ENCODE data around the gene SELENON. TPM values are rescaled to one million over a fixed set of nuclear protein-coding genes. Genes with fewer than 3 reads are reported as not detected.

Gene SELENON
- total and polyA plus RNA-seq, 9 of the 15 experiments (the other 6 are each of a cell fraction or from before 2014, with no cell fraction given), result 0.43 to 26.7 (median 7.0) TPM

DNA sequence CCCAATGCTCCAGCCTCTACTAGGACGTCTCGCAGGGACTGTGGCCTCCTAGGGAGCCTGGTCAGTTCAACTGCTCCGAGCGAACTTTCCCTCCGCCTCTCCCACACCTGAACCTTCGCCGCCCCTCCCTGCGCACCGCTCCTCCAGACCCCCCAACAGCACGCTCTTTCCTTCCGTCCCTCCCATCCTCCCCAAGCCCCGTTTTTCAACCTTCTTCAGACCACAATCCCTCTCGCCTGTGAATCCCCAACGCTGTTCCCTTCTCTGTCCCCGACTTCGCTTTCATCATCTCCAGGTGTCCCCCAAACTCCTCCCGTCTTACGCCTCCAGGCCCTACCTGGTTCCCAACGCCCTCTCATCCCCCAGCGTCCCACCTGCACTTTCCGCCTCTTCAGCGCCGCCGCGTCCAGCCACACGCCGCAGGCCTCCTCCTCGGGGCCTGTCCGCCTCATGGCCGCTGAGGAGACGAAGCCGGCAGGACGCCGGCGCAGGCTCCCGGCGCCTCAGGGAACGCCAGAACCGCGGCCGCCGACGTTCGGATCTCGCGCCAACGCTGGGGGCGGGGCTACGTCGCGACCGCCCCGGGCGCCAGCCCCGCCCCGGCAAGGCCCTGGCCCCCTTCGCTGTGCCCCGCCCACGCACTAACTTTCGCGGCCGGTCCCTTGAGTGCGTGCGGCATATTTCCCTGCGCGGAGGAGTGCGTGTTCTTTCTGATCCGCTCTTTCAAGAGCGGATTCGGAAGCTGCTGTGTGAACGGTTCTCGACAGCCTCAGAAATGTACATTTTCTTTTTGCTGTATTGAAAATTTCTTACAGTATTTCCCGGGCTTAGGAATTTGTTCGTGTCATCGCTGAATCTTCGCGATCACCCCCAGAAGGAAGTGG is 59.2 kb downstream of the SELENON start, which contains the start of gene AUNIP (continued):
- TF ChIP-seq, protein P1, sequence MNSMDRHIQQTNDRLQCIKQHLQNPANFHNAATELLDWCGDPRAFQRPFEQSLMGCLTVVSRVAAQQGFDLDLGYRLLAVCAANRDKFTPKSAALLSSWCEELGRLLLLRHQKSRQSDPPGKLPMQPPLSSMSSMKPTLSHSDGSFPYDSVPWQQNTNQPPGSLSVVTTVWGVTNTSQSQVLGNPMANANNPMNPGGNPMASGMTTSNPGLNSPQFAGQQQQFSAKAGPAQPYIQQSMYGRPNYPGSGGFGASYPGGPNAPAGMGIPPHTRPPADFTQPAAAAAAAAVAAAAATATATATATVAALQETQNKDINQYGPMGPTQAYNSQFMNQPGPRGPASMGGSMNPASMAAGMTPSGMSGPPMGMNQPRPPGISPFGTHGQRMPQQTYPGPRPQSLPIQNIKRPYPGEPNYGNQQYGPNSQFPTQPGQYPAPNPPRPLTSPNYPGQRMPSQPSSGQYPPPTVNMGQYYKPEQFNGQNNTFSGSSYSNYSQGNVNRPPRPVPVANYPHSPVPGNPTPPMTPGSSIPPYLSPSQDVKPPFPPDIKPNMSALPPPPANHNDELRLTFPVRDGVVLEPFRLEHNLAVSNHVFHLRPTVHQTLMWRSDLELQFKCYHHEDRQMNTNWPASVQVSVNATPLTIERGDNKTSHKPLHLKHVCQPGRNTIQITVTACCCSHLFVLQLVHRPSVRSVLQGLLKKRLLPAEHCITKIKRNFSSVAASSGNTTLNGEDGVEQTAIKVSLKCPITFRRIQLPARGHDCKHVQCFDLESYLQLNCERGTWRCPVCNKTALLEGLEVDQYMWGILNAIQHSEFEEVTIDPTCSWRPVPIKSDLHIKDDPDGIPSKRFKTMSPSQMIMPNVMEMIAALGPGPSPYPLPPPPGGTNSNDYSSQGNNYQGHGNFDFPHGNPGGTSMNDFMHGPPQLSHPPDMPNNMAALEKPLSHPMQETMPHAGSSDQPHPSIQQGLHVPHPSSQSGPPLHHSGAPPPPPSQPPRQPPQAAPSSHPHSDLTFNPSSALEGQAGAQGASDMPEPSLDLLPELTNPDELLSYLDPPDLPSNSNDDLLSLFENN (IDR thresholded peaks at IDR 0.05; ENCODE audit: low read depth in 2 of 2, low read length in 2 of 2), result 0 out of 4 replicates have a peak, but pooled peaks of 1 of the 2 experiments have one; percentile 40
- TF ChIP-seq TRIM24 (IDR thresholded peaks at IDR 0.05), result peak; percentile 35 to 42; a peak in 2 of 4 replicates
- TF ChIP-seq, protein P2, sequence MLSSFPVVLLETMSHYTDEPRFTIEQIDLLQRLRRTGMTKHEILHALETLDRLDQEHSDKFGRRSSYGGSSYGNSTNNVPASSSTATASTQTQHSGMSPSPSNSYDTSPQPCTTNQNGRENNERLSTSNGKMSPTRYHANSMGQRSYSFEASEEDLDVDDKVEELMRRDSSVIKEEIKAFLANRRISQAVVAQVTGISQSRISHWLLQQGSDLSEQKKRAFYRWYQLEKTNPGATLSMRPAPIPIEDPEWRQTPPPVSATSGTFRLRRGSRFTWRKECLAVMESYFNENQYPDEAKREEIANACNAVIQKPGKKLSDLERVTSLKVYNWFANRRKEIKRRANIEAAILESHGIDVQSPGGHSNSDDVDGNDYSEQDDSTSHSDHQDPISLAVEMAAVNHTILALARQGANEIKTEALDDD (IDR thresholded peaks at IDR 0.05), result no peak; the same call in 1 of the 2 replicates
- peak; percentile 86 for TF ChIP-seq FIP1L1 (IDR thresholded peaks at IDR 0.05; ENCODE audit: low read depth, low read length, poor library complexity, severe bottlenecking)
- TF ChIP-seq ZNF311 (CRISPR knock-in tag; IDR thresholded peaks at IDR 0.05), result no peak
- TF ChIP-seq FOXP1 (CRISPR knock-in tag; IDR thresholded peaks at IDR 0.05), result no peak; the same call in 1 of the 2 replicates
- TF ChIP-seq IFI16 (CRISPR knock-in tag; IDR thresholded peaks at IDR 0.05), result no peak
- TF ChIP-seq, protein P3, sequence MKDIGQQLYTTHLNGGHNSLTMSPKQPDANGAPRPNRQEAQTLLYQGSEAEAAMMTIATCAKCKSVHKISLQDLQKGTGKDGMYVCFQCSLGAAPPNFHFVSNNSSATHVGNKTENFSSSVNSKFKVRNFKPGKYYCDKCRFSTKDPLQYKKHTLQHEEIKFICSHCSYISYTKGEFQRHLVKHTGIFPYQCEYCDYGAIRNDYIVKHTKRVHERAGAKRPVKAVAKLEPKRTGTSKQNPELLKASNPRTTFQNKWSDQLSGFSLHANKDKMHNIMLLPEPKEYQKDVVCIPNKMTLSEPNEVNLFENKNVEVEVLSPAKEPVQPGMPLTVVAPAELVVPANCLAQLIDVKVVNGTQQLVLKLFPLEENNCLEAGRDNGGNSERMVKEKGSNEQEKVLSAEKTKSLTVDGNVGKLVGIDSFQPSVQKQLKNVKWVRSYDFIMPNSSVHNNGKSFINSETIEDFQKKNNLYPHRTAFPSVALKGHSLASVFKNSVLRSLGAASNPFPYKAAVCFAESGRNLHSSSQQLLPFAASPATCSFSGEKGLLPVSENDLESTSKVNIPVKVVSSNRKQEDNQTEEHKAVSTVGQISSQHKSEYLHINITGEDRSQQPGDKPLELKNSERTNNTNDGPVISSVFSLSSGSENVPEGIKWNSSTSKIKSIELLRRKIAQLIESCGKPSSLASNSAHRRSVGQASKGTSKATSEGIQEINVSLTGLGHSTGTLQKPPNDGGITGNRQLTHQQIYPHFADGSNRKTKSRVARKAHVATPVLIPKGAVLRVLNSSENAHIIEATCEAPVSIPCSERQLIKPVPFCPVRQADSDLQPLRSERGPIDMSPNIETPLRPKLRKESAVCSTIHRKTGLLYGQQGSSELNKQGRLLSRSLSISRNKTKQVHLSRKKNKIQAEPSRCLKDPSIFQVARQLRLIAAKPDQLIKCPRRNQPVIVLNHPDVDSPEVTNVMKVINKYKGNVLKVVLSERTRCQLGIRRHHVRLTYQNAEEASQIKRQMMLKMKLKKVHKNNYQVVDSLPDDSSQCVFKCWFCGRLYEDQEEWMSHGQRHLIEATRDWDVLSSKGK (CRISPR knock-in tag; IDR thresholded peaks at IDR 0.05), result no peak
- TF ChIP-seq TOE1 (IDR thresholded peaks at IDR 0.05; ENCODE audit: borderline replicate concordance), result peak; percentile 66
- 0 out of 2 replicates have a peak, but pooled peaks have one; percentile 14 for TF ChIP-seq TOE1 (CRISPR knock-in tag; IDR thresholded peaks at IDR 0.05; ENCODE audit: borderline replicate concordance, low read depth)
- TF ChIP-seq, protein P4, sequence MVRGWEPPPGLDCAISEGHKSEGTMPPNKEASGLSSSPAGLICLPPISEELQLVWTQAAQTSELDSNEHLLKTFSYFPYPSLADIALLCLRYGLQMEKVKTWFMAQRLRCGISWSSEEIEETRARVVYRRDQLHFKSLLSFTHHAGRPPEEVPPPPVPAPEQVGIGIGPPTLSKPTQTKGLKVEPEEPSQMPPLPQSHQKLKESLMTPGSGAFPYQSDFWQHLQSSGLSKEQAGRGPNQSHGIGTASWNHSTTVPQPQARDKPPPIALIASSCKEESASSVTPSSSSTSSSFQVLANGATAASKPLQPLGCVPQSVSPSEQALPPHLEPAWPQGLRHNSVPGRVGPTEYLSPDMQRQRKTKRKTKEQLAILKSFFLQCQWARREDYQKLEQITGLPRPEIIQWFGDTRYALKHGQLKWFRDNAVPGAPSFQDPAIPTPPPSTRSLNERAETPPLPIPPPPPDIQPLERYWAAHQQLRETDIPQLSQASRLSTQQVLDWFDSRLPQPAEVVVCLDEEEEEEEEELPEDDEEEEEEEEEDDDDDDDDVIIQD (CRISPR knock-in tag; IDR thresholded peaks at IDR 0.05), result no peak
- peak; percentile 15 for TF ChIP-seq FOXM1 (IDR thresholded peaks at IDR 0.05; ENCODE audit: low read depth)
- peak; percentile 62; the same call in 1 of the 2 replicates for TF ChIP-seq FOXM1 (CRISPR knock-in tag; IDR thresholded peaks at IDR 0.05; ENCODE audit: low read depth)
- TF ChIP-seq ZNF146 (CRISPR knock-in tag; IDR thresholded peaks at IDR 0.05; ENCODE audit: unreplicated experiment), result no peak
- peak; percentile 82; the same call in 1 of the 2 replicates for TF ChIP-seq TARDBP (IDR thresholded peaks at IDR 0.05)
- no peak for TF ChIP-seq FOXJ2 (tag; IDR thresholded peaks at IDR 0.05)
- TF ChIP-seq SMAD1 (IDR thresholded peaks at IDR 0.05; ENCODE audit: low read depth, low read length, partially characterized antibody), result peak; percentile 74
- no peak for TF ChIP-seq KAT8 (IDR thresholded peaks at IDR 0.05; ENCODE audit: low read depth)

Data from K562 (cell line).